GM15510 (cell line): ENCODE results near the gene SLC37A1.

Experiments
- POLR2A ChIP-seq: IDR thresholded peaks from 3 replicates; pipeline ENCODE4 v1.6.1; 2011; ENCODE audit warnings: borderline replicate concordance; ENCODE audit not compliant: insufficient read length; ENCODE audit errors: extremely low read depth

SLC37A1 gene

DNA sequence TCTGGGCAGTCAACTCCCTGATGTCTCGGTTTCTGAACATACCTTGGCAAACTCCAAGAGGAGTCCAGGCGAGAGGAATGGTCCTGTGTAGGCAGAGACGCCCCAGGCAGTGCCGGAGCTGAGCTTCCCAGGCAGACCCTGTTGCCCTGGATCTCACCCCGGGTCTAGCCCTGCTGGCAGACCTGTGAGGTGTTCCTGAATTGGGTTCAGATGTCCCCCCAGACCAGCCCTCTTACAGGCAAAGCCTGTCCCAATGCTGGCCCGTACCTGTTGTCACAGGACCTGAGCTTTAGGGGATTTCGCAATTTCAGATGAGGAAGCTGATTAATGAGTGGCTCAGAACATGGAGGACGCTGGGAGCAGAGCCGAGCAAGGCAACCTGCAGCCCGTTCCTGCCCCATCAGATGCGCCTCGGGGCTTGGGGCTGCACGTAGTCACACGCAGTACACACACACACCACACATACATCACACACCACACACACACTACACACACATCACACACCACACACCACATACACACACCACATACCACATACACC, 101.2 kb downstream of the SLC37A1 start:
- TF ChIP-seq POLR2A, result no peak

DNA sequence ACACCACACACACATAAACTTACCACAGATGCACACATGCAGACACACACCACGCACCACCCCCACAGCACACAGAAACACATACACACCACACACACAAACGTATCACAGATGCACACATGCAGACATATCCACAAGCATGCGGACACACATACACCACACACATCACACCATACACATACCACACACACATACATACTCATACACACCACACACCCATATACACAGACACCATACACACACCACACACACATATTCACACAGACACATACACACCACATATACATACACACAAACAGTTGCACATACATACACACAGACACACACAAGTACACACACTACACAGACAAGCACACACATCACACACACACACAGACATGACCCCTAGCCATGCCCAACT, 102.3 kb downstream of the SLC37A1 start:
- TF ChIP-seq POLR2A, result no peak

DNA sequence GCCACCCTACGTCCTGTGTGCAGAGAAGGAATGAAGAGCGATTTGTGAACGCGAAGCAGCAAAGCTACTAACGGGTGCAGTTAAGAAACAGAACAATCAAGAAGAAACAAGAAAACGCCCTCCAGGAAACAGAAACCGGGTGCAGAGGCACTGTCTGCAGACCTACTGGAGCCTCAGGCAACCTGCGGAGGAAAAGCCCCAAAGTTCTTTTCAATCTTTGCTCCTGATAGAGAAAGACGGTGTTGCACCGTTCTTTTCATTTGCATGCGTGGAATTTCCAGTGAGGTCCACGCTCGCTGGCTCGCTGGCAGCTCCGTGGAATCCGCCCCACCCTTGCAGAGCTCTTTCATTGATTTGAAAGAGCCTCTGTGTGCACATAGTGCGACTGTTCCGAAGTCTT, 102.8 kb downstream of the SLC37A1 start:
- TF ChIP-seq POLR2A, result no peak

DNA sequence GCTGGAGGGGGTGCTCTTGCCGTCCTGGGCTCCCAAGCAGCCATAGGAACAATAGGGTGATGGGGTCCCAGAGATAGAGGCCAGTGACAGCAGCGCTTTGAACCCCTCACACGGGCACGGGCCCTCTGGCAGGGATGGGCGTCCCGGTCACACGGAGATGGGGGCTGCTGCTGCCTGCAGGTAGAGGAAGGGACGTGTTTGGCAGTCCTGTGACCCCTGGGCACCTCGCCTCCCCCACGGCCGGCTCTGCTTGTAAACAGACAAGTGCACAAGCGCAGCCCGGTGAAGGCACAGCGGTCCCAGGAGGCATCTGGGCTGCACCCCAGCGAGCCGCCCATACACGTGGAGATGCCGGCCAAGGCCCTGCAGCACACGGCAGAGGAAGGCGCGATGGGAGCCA, 103.3 kb downstream of the SLC37A1 start:
- TF ChIP-seq POLR2A, result no peak

DNA sequence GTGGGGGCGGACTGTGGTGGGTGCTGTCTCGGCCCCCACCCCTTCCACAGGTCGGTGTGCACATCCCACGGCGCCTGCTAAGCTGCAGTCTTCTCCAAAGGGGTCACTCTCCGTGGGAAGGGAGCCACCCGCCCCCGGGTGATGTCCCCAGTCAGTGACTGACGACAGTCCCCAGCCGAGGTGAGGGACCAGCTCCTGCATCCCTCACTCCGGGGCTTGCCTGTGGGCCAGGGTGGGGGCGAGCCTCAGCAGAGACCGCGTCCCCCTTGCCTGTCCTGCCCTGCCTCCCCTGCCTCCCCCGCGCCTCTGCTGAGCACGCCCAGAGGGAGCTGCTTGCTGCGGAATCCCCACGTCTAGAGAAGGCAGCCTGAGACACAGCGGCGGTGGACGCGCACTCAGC, 103.8 kb downstream of the SLC37A1 start:
- TF ChIP-seq POLR2A, result no peak

DNA sequence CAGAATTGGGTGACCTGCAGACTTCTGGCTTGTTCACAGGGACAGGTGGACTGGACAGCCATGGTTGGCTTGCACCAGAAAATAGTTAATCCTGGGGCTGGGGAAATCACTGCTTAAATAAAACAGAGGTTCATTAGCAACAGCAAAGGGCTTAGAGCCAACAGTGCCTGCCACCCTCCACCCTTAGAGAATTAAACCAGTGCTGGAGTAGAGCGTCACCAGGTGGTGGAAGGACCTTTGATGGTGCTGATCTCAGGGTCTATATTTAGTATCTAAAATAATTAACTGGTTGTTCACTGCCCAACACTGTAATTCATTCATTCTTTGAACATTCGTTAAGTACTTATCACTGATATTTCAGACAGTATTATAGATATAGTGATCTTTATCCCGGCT, 105.1 kb downstream of the SLC37A1 start:
- no peak for TF ChIP-seq POLR2A

DNA sequence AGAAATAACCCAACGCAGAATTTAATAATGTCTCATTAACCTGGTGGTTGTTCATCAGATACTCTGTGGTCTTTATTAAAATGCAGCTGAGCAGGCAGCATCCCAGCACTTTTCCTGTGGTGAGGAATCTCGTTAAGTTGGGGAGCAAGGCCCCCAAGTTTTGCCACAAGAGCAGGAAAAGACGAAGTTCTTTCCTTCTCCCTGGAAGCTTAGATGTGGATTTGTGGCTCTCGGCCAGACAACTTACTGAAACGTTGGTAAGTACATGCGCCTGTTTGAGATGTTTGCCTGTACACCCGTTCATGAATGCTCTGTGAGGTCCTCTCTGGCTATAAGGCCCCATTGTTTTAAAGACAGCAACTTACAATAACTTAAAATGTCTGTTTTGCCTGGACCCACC, 105.5 kb downstream of the SLC37A1 start:
- no peak for TF ChIP-seq POLR2A

DNA sequence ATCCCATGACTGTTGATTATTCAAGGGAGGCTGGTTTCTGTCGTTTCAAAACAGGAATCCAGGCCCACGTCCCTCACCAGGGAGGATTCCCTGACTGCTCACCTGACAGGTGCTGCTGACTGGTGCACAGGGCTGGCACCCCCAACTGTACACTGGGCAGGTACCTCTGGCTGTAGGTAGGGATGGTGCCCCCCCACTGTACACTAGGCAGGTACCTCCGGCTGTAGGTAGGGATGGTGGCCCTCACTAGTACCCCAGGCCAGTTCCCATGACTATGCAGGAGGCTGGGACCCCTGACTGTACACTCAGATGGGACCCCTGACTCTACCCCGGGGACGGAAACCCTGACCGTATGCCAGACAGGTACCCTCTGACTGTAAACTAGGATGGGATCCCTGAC, 106.2 kb downstream of the SLC37A1 start:
- no peak for TF ChIP-seq POLR2A

DNA sequence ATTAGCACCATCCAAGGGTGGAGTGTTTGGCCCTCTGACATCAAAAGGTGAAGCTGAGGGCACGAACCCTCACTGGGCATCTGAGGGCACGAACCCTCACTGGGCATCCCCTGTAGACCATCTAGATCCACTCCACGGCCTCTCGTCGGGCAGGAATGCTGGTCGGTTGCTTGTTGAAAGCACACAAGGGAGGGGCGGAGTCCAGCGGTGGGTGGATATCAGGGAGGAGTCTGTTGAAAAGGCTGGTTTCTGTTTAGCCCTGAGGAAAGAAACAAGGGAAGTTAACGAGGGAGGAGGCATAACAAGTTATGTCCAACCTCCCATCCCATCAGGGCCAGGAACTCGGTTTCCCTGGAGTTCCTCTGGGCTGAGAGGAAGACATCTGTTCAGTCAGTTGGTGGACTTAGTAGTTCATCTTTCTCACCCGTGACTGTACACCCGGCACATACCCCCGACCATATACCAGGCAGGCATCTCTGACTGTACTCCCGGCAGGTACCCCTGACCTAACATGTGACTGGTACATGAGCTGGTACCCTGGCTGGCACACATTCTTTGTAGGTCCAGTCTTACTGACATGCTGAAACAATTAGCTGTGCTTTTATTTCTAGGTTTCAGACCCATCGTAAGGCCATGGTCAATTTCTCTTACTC, 107.6 kb downstream of the SLC37A1 start:
- TF ChIP-seq POLR2A, result no peak

DNA sequence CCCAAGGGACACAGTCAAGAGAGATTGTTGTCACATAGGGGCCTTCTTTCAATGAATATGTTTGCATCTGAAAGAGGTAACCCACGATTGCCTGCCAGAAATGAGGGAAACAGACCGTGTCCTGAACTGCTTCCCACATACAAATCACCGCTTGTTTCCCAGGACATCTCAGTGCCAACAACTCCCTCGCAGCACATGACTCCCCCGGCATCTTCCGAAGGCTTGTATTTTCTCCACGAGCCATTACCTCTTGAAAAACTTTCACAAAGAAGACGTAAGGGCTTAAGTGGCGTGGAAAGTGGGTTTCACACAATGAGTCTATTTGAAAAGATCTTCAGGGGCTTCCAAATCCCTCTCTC, 108.1 kb downstream of the SLC37A1 start:
- no peak for TF ChIP-seq POLR2A

DNA sequence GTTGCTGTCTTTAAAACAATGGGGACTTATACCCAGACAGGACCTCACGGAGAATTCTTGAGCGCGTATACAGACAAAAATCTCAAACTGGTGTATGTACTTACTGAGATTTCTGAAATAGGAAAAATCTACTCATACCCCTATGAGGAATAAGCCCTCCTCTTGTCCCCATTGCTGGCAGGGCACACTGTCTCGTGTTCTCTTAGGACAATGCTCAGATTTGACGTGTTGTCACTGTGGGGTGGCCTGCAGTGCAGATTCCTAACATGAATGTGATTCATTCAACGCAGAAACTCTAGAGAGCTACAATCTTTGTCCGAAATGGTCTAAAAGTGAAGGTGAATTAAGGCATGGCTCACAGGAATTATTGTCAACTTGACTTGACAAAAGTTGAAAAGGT, 108.6 kb downstream of the SLC37A1 start:
- TF ChIP-seq POLR2A, result no peak

DNA sequence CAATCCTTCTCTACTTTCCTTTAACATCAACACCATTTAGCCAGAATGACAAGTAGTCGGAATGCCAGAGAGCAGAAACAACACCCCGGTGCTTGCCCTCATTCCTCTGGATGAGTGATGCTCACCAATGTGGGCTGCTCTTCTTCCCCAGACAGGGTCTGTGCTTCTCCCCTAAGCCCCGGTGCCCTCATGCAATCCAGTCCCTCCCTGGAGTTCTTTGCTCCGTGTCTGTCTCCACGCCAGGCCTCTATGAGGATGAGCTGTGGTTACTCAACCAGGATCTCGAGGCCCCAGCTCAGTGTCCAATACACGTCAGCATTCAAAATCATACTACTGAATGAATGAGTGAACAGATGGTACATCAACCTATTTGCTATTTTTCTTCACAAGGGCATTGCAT, 110.0 kb downstream of the SLC37A1 start:
- no peak for TF ChIP-seq POLR2A

DNA sequence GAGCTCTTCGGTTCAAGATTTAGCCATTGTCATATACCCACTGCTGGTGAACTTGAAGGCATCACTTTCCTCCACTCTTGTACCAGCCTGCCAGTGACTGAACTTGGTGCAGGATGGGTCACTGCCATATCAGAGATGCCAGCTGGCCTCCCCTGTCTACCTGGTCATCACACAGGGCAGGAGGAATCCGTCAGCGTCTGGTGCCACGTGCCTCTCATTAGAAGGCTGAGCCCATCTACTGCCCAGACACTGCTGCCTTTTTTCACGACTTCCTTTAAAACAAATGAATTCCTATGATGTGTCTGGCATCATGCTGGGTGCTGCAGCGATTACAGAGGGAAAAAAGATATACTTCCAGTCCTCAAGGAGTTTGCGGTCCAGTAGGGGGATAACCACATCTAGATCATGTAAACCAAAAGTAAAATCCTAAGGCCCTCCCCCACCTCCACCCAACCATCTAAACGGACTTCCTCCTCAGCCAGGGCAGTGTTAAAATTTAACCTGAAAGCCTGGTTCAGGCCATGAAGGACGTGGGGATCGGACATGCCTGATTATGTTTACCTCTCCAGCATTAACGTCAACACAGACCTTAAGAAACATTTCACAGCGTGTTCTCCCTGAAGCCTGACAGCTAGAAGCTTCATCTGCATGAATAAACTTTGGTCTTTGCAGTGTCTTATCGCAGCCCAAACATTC, 110.6 kb downstream of the SLC37A1 start:
- TF ChIP-seq POLR2A, result no peak

DNA sequence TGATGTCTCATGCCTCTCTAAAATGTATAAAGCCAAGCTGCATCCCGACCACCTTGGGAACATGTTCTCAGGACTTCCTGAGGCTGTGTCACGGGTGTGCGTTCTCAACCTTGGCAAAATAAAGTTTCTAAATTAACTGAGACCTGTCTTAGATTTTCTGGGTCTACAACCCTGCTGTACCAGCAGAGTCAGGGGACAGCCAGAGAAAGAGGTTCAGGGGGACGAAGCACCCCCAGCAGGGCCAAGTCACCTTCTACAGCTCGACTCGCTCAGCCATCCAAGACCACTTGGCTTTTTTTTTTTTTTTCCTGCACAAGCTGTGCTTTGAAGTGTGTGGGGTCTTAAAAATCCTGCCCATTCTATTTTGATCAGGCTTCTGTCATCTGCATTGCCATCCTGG, 111.3 kb downstream of the SLC37A1 start:
- no peak for TF ChIP-seq POLR2A

DNA sequence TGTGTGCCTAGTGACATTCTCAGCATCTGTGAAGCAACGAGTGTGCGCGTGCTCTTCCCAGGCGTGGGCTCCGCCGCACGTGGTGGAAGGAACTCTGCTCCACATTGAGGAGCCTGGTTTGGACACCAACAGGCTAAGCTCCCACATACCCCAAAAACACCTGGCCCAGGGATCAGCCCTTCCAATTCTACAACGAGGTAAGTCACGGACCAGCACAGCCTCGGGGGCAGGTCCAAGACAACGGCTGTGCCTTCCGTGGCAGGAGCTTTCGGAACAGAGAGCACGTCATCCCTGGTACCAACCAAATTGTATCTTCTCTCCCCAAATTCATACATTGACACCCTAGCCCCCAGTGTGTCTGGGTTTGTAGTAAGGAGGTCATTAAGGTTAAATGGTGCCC, 112.5 kb downstream of the SLC37A1 start:
- TF ChIP-seq POLR2A, result no peak
